T-helper 2 cell (primary cell): Measurements from ENCODE around the gene SPCS1.
A peak's percentile ranks its signal among the peaks of the same experiment; 100 is the strongest.

Experiments used
- DNase-seq, 5 experiments: peaks; one replicate each; pipeline versions ENCODE4 v3.0.0 to v3.0.0-alpha.2; 2012 to 2022

SPCS1 gene

DNA sequence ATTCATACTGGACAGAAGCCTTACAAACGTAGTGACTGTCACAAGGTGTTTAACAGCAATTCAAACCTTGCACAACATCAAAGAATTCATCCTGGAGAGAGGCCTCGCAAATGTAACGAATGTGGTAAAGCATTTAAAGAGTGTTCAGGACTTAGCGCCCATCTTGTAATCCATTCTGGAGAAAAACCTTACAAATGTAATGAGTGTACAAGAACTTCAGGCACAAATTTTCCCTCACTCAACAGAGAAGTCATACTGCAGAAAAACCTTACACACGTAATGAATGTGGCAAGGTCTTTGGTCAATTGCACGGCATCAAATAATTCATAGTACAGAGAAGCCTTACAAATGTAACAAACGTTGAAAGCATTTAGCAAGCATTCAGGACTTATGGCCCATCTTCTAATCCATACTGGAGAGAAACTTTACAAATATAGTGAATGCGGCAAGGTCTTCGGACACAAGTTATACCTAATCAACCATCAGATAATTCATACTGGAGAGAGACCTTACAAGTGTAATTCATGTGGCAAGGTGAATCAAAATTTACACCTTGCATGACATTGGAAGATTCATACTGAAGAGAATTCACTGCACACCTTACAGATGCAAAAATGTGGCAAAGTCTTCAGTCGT is 27.5 kb downstream of the SPCS1 start:
- no peak for DNase-seq

DNA sequence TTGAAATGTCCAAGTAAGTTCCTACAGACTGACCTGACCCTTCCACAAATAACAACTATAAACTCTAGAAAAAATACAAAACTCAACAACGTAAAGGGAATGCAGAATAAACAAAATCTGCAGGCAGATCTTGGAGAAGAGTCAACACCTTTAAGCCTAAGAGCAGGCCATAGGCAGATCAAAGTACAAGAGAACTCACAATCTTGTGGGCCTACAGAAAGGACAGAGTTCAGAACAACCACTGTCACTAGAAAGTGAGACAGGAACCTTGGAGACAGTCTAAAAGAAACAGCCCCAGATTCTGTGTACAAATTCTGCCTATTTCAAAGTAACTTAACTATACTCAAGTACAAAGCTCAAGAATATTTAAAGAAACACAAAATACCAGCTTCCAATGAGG is 33.8 kb downstream of the SPCS1 start:
- no peak for DNase-seq

DNA sequence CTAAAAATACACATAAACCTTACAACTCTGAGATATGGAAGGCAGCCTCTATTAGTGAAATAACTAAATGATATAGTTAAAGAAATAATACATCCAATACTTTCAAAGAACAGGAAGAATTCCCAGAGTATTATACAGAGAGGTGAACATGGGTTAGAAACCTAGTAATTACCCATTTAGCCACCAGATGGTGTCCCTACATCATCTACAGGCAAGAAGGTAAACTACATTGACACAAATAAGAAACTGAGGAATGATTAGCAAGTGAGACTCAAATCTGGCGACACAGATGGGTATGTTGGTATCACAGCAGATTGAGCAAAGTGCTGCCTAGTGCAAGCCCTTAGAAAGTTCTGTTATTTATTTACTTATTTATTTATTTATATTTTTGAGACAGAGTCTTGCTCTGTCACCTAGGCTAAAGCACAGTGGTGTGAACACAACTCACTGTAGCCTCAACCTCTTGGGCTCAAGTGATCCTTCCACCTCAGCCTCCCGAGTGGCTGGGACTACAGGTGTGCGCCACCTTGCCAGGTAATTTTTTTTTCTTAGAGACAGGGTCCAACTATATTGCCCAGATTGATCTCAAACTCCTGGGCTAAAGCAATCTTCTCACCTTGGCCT is 36.6 kb downstream of the SPCS1 start:
- DNase-seq = peak in 1 of 5 experiments; percentile 42

DNA sequence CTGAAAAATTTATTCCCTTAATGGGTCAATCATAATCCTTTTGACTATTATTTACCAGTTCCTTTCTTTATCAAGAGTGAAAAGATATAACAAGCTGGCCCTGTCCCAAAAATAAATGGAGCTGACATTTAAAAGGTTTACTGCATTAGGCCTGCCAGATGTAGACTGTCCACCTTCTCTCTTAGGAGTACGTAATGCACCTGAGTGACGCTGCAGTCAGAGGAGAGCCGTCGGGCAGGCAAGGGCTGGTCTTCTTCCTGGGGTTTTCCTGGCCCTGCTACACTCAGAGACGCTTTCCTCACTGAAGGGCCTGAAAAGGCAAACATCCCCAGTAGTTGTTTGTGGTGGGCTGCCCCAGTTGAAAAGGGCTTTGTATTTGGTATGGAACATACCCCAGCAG is 37.2 kb downstream of the SPCS1 start:
- no peak for DNase-seq

DNA sequence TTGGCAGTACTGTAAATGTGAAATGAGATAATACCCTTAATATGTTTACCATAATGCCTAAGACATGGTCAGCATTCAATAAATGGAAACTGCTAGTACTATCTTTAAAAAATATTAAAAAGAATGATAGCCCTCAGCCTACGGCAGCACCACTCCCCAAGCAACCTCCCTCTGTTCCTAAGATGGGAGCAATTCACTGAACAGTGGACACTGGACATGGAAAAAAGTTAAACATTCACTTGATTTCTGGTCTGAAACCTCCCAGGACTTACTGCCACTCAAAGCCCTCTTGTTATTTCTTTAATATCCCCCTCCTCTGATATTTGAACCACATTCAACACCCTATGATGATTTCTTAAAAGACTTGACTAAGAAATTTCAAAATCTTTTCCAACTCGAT is 37.8 kb downstream of the SPCS1 start:
- no peak for DNase-seq

DNA sequence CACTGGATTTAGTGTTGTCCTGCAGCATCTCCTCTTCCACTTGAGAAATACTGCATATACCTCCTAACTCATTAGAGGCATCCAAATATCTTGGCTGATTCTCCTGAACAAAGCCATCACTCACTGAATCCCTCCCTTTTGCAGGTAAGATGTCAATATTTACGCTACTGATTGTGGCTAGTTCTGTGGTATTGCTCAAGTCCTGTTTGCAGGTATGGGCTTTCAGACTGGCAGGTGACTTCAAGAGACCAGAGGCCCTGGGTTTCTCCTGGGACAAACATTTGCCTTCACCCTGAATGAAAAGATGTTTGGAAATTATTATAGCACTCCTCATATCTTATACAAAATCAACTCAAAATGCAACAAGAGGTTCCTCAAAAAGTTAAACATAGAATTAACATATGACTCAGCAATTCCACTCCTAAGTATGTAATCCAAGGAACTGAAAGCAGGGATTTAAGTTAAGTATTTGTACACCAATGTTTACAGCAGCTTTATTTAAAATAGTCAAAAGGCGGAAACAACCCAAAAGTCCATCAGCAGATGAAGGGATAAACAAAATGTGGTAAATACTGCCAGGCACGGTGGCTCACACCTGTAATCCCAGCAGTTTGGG is 46.2 kb downstream of the SPCS1 start:
- no peak for DNase-seq

DNA sequence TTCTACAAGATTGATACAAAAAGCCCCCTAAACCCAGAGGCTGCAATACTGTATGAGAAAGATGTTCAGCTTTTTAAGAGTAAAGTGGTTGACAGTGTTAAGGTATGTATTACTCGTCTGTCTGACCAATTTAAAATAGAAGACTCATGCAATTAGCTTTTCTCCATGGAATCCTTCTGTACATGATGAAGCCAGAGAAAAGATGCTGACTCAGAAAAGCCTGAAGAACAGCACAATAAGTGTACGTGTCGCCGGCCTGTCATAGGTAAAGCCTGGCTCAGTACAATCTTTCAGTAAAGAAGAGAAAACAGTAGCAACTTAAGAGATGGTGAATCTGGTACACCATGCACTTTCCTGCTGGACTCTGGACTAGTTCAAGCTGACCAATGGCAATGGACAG is 48.5 kb downstream of the SPCS1 start:
- no peak for DNase-seq

DNA sequence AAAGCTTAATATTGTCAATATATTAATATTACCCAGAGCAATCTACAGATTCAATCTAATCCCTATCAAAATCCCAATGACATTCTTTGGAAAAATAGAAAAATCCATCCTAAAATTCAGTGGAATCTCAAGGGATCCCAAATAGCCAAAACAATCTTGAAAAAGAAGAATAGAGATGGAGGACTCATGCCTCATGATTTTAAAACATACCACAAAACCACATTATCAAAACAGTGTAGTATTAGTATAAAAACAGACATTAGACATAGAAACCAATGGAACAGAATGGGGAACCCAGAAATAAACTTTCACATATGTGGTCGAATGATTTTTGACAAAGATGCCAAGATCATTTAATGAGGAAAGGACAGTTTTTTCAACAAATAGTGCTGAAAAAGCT is 50.2 kb downstream of the SPCS1 start:
- no peak for DNase-seq
